ENCODE data around the gene TMEM54. TPM values are rescaled to one million over a fixed set of nuclear protein-coding genes. Genes with fewer than 3 reads are reported as not detected.

Gene TMEM54
- total and polyA plus RNA-seq, 9 of the 15 experiments (the other 6 are each of a cell fraction or from before 2014, with no cell fraction given), result 1.00 to 16.2 (median 8.2) TPM

DNA sequence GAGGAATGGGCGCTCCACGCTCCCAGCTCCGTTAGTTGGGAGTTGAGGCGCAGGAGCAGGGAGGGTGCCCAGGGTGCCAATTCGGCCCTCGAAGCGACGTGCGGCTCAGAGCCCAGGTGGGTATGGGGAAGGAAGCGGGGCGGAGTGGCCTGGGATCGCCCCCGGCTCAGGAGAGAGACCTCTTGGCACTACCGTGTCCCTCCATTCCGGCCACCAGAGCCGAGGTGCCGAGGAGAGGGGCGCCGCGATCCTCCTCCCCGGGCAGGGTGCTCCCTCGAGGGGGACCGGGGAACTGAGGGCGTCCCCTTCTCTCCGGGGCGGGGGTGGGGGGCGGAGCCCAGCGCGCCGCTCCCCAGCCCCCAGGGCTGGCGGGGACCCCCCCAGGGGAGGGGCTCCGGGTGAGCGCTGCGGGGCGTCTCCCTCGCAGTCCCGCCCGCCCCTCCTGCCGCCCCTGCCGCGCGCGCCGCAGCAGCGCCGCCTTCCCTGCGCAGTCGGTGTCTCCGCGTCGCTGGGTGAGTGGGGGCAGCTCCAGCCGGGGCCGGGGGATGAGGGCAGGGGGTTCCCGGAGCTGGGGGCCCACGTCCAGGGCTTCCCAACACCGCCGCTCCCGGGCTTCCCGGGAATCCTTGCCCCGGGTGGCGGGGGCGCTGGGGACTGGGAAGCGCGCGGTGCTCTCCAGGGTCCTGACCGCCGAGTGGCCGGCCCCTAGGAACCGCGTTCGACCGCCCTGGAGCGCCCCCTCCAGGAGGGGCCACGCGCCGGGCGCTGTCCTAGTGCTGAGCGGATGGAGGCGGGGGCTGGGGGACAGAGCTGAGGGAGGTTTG is 15.0 kb downstream of the TMEM54 start, which contains the start of gene HPCA (continued):
- TF ChIP-seq ZNF609 (CRISPR knock-in tag; IDR thresholded peaks at IDR 0.05; ENCODE audit: borderline replicate concordance) (peak; percentile 99), HNRNPLL (IDR thresholded peaks at IDR 0.05; ENCODE audit: low read depth, low read length, poor library complexity, severe bottlenecking) (no peak), BDP1 (IDR thresholded peaks at IDR 0.05; ENCODE audit: insufficient read depth, insufficient read length) (no peak), FOXM1 (IDR thresholded peaks at IDR 0.05; ENCODE audit: low read depth) (no peak), FOXM1 (CRISPR knock-in tag; IDR thresholded peaks at IDR 0.05; ENCODE audit: low read depth) (peak; percentile 99), ZNF79 (CRISPR knock-in tag; IDR thresholded peaks at IDR 0.05; ENCODE audit: low read depth) (no peak), ZBTB8A (IDR thresholded peaks at IDR 0.05; ENCODE audit: partially characterized antibody) (no peak), RB1 (IDR thresholded peaks at IDR 0.05; ENCODE audit: low read depth) (peak; percentile 98), CC2D1A (IDR thresholded peaks at IDR 0.05) (no peak), STAG1 (CRISPR knock-in tag; IDR thresholded peaks at IDR 0.05; ENCODE audit: borderline replicate concordance) (peak; percentile 99), ZNF239 (CRISPR knock-in tag; IDR thresholded peaks at IDR 0.05) (peak; percentile 57; the same call in 1 of the 2 replicates), ATF1 (CRISPR knock-in tag; IDR thresholded peaks at IDR 0.05) (peak; percentile 76), ATF1 (tag; IDR thresholded peaks at IDR 0.05) (no peak), CBX2 (IDR thresholded peaks at IDR 0.05; ENCODE audit: insufficient read depth, low read length, poor library complexity, severe bottlenecking) (no peak), SMARCA4 (IDR thresholded peaks at IDR 0.05) (no peak), DACH1 (IDR thresholded peaks at IDR 0.05; ENCODE audit: partially characterized antibody) (no peak), TGIF2 (CRISPR knock-in tag; IDR thresholded peaks at IDR 0.05) (peak; percentile 100), ETV5 (CRISPR knock-in tag; IDR thresholded peaks at IDR 0.05; ENCODE audit: low read depth) (peak; percentile 96), MBD2 (IDR thresholded peaks at IDR 0.05; ENCODE audit: borderline replicate concordance, low read depth) (no peak), NCOA6 (IDR thresholded peaks at IDR 0.05) (peak; percentile 97), HNRNPL (IDR thresholded peaks at IDR 0.05; ENCODE audit: low read depth, low read length) (no peak), ELF1 (tag; IDR thresholded peaks at IDR 0.05) (no peak), ZBTB7A (IDR thresholded peaks at IDR 0.05; ENCODE audit: borderline replicate concordance, control insufficient read depth, low read depth, low read length) (peak; percentile 98), GTF2E2 (tag; IDR thresholded peaks at IDR 0.05) (no peak), SMC3 (conservative IDR thresholded peaks at IDR 0.05; ENCODE audit: insufficient read depth, low read depth, low read length) (peak; percentile 73)
- TF ChIP-seq, protein P1, sequence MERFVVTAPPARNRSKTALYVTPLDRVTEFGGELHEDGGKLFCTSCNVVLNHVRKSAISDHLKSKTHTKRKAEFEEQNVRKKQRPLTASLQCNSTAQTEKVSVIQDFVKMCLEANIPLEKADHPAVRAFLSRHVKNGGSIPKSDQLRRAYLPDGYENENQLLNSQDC (CRISPR knock-in tag; IDR thresholded peaks at IDR 0.05), result no peak

Data from K562 (cell line).